Effector memory CD8-positive, alpha-beta T cell (primary cell): ENCODE results near the gene BHMT2.

Experiments used
- ATAC-seq: fragments of 150-1000 bp; cut with Tn5 transposase; replicated peaks from 2 replicates; pipeline ENCODE4 v1.10.0; 2021; ENCODE audit warnings: mild to moderate bottlenecking, moderate library complexity
- DNase-seq, 3 experiments: peaks; one replicate each; pipeline ENCODE4 v3.0.0; 2021
- H3K27ac Mint-ChIP-seq, 2 donors: one replicate each; pipeline ENCODE4 v1.8.0; 2022; ENCODE audit warnings: mild to moderate bottlenecking in 2 of 2, mixed read lengths in 2 of 2, moderate library complexity in 2 of 2
- H3K27me3 Mint-ChIP-seq, 2 donors: one replicate each; pipeline ENCODE4 v1.8.0; 2022; ENCODE audit warnings: mixed read lengths in 2 of 2
- H3K36me3 Mint-ChIP-seq: one replicate; pipeline ENCODE4 v1.8.0; 2022; ENCODE audit warnings: mild to moderate bottlenecking, moderate library complexity, mixed read lengths; ENCODE audit not compliant: insufficient read depth
- H3K4me1 Mint-ChIP-seq, 2 donors: one replicate each; pipeline ENCODE4 v1.8.0; 2022; ENCODE audit warnings: low read depth in 2 of 2, mixed read lengths in 2 of 2
- H3K4me3 Mint-ChIP-seq, 2 donors: one replicate each; pipeline ENCODE4 v1.8.0; 2022; ENCODE audit warnings: mild to moderate bottlenecking in 2 of 2, mixed read lengths in 2 of 2, moderate library complexity in 2 of 2
- H3K9me3 Mint-ChIP-seq, 2 donors: one replicate each; pipeline ENCODE4 v1.8.0; 2022; ENCODE audit warnings: mixed read lengths in 2 of 2

The BHMT2 gene

DNA sequence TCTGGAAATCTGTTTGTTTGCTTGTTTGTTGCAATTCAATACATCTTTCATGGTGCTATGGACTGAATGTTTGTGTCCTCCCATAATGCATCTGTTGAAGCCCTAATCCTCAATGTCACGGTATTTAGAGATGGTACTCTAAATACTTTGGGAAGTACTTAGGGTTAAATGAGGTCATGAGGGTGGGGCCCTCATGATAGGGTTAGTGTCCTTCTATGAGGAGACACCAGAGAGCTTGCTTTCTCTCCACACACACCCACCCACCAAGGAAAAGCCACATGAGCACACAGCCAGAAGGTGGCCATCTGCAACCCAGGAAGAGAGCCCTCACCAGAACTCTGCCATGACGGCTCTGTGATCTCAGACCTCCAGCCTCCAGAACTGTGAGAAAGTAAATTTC, 32.8 kb upstream of the BHMT2 start:
- no peak for ATAC-seq
- Mint-ChIP-seq H3K27ac (no peak overlapping the region), H3K9me3 (no peaks in the 10 kb centered on the region), H3K4me3 (no peak overlapping the region), H3K4me1 (no peaks in the 10 kb centered on the region), H3K27me3 (no peaks in the 10 kb centered on the region), H3K36me3 (no peaks in the 10 kb centered on the region)
- DNase-seq = no peak

GRCh38 chr5:79042188-79042587, 27.4 kb upstream of the BHMT2 start:
- Mint-ChIP-seq H3K36me3 (no peaks in the 10 kb centered on the region), H3K4me3 (no peak overlapping the region), H3K4me1 (no peaks in the 10 kb centered on the region), H3K9me3 (no peaks in the 10 kb centered on the region), H3K27ac (no peak overlapping the region), H3K27me3 (peaks cover 10 to 25% of the 10 kb centered on the region in 2 donors)
- ATAC-seq (no peak), DNase-seq (no peak)

DNA sequence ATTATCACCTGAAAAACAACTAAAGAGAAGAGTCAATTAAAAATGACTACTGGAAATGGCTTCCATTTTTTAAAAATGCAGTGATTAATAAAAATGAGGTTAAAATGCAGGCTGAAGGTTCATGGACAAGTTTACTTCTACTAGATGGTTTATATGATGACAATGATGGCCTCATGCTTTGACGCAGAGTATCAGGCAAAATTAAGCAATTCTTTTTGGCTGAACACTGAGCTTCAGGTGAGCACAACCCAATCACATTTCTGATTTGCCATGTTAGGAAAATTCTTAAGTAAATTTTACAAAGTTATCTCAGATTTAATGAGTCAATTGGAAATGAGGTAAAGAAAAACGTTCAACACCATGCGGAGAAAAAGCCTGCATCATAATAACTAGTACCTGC, 22.4 kb upstream of the BHMT2 start:
- Mint-ChIP-seq H3K36me3 (no peaks in the 10 kb centered on the region), H3K27me3 (peaks cover 18 to 43% of the 10 kb centered on the region in 2 donors), H3K4me3 (no peak overlapping the region), H3K4me1 (no peaks in the 10 kb centered on the region), H3K27ac (no peak overlapping the region), H3K9me3 (no peaks in the 10 kb centered on the region)
- no peak for ATAC-seq
- DNase-seq = no peak

GRCh38 chr5:79048437-79048836, 21.1 kb upstream of the BHMT2 start:
- ATAC-seq (no peak), DNase-seq (no peak)
- peaks cover 22 to 43% of the 10 kb centered on the region in 2 donors for H3K27me3 Mint-ChIP-seq
- H3K4me3 Mint-ChIP-seq = no peak overlapping the region
- no peaks in the 10 kb centered on the region for H3K36me3 Mint-ChIP-seq
- H3K27ac Mint-ChIP-seq = no peak overlapping the region
- H3K4me1 Mint-ChIP-seq = no peaks in the 10 kb centered on the region
- no peaks in the 10 kb centered on the region for H3K9me3 Mint-ChIP-seq

GRCh38 chr5:79050498-79050897, 19.1 kb upstream of the BHMT2 start:
- no peak for ATAC-seq
- no peak for DNase-seq
- Mint-ChIP-seq H3K4me1 (peaks cover 0 to 2% of the 10 kb centered on the region in 2 donors), H3K27ac (no peak overlapping the region), H3K27me3 (peaks cover 32 to 43% of the 10 kb centered on the region in 2 donors), H3K9me3 (no peaks in the 10 kb centered on the region), H3K36me3 (no peaks in the 10 kb centered on the region), H3K4me3 (no peak overlapping the region)

- peaks cover 0 to 2% of the 10 kb centered on the region in 2 donors for H3K4me1 Mint-ChIP-seq
- no peak overlapping the region for H3K27ac Mint-ChIP-seq
- H3K4me3 Mint-ChIP-seq = no peak overlapping the region
- H3K9me3 Mint-ChIP-seq = no peaks in the 10 kb centered on the region
- DNase-seq (no peak), ATAC-seq (no peak)
- H3K36me3 Mint-ChIP-seq = no peaks in the 10 kb centered on the region
- H3K27me3 Mint-ChIP-seq = peaks cover 21 to 29% of the 10 kb centered on the region in 2 donors
These were observed 16.2 kb upstream of the BHMT2 start for GRCh38 chr5:79053321-79053720.

DNA sequence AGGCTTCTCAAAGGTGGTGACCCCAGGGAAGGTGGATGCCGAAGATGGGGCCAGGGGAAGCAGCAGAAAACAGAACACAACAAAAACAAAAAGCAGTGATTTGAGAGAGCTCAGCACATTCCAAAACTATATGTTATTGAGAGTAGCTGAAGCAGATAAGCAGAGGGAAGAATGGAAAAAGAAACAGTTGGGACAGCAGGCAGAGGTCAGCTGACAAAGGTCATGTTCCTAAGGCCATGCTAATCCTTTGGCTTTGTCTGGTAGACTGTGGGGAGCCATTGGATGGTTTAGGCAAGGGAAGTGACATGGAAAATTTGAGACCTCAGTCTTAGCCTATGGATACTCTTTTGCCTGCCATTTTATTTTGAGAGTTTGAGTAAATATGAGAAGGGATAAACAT, 14.6 kb upstream of the BHMT2 start:
- no peaks in the 10 kb centered on the region for H3K36me3 Mint-ChIP-seq
- H3K4me3 Mint-ChIP-seq = no peak overlapping the region
- DNase-seq (no peak), ATAC-seq (no peak)
- no peak overlapping the region for H3K27ac Mint-ChIP-seq
- no peaks in the 10 kb centered on the region for H3K9me3 Mint-ChIP-seq
- H3K27me3 Mint-ChIP-seq = peaks cover 13 to 31% of the 10 kb centered on the region in 2 donors
- peaks cover 0 to 2% of the 10 kb centered on the region in 2 donors for H3K4me1 Mint-ChIP-seq

- Mint-ChIP-seq H3K4me1 (peaks cover 0 to 2% of the 10 kb centered on the region in 2 donors), H3K27ac (no peak overlapping the region), H3K36me3 (no peaks in the 10 kb centered on the region), H3K27me3 (peaks cover 24 to 39% of the 10 kb centered on the region in 2 donors), H3K9me3 (no peaks in the 10 kb centered on the region), H3K4me3 (no peak overlapping the region)
- DNase-seq (no peak), ATAC-seq (no peak)
These were observed 12.7 kb upstream of the BHMT2 start for GRCh38 chr5:79056847-79057246.

DNA sequence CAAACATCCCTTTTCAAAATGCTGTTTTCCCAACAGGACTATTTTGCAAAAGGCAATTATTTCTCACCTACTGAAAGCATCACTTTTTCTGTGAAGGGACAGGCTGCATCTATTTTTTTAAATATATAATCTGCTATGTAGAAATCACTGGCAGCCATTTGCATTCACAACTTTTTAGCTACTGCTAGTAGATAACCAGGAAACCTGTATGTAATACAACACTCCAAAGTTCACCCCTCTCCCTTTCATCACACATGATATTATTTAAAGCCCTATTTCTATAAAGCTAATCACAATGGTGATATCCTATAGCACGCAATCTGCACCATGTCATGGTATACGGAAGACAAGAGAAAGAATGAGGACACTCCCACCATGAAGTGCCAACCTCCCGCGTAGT, 9.9 kb upstream of the BHMT2 start:
- Mint-ChIP-seq H3K9me3 (no peaks in the 10 kb centered on the region), H3K36me3 (no peaks in the 10 kb centered on the region), H3K4me3 (no peak overlapping the region), H3K27me3 (peaks cover 30 to 36% of the 10 kb centered on the region in 2 donors), H3K4me1 (peaks cover 0 to 2% of the 10 kb centered on the region in 2 donors), H3K27ac (no peak overlapping the region)
- DNase-seq (no peak), ATAC-seq (no peak)

GRCh38 chr5:79062436-79062835, 7.1 kb upstream of the BHMT2 start:
- Mint-ChIP-seq H3K27me3 (peaks cover 30 to 39% of the 10 kb centered on the region in 2 donors), H3K4me1 (no peaks in the 10 kb centered on the region), H3K27ac (no peak overlapping the region), H3K9me3 (no peaks in the 10 kb centered on the region), H3K36me3 (peaks cover 2% of the 10 kb centered on the region), H3K4me3 (no peak overlapping the region)
- DNase-seq (no peak), ATAC-seq (no peak)

DNA sequence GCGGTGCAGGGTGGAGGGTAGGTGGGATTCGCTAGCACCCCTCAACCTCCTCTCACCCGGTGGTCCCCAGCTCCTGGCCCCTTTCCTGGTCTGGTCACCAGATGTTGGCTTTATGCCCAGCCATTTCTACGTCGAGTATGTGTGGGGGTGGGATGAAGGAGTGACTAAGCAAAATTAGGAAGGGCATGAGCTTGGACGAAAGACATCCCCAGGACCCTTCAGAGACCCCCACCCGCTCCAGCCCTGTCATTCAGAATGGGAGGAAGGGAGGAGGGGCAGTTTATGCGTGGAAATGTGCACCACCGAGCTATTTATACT, 742 bp downstream of the BHMT2 start:
- Mint-ChIP-seq H3K4me3 (no peak overlapping the region), H3K36me3 (peaks cover 2% of the 10 kb centered on the region), H3K27me3 (peaks cover 16 to 62% of the 10 kb centered on the region in 2 donors), H3K27ac (no peak overlapping the region), H3K4me1 (peaks cover 0 to 1% of the 10 kb centered on the region in 2 donors), H3K9me3 (no peaks in the 10 kb centered on the region)
- no peak for DNase-seq
- ATAC-seq = no peak

GRCh38 chr5:79074641-79075040, 5.1 kb downstream of the BHMT2 start:
- H3K4me1 Mint-ChIP-seq = no peaks in the 10 kb centered on the region
- no peak overlapping the region for H3K4me3 Mint-ChIP-seq
- H3K36me3 Mint-ChIP-seq = no peaks in the 10 kb centered on the region
- no peak for DNase-seq
- no peak for ATAC-seq
- peaks cover 6 to 51% of the 10 kb centered on the region in 2 donors for H3K27me3 Mint-ChIP-seq
- H3K9me3 Mint-ChIP-seq = no peaks in the 10 kb centered on the region
- H3K27ac Mint-ChIP-seq = no peak overlapping the region

DNA sequence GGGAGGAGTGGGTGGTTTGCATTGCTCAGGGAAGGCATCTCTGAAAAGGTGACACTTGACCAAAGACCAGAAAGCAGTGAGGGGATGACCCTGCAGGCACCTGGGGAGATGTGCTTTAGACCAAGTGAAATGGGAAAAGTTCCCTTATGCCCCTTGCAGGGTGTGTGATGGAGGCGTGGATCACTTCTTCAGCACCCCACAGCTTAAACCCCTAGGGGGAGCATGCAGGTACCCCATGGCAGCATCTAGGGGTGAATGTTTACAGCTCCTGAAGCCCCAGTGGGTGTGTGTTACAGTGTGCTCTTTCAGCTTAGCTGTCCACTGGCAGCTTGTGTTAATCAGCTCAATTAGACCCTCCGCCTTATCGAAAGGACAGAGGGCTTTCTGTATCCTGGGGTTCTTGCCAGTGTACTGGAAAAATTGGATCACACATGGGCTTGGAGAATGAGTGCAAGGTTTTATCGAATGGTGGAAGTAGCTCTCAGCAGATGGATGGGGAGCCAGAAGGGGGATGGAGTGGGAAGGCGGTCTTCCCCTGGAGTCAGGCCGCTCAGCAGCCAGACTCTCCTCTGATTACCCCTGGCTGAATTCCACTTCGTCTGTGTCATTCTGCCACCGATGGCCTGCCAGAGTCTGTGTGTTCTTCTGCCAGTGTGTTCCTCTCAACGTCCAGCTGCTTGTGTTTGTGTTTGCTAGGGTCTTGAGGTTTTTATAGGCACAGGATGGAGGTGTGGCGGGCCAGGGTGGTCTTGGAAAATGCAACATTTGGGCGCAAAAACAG, 6.3 kb downstream of the BHMT2 start:
- no peaks in the 10 kb centered on the region for H3K9me3 Mint-ChIP-seq
- DNase-seq = no peak
- H3K4me1 Mint-ChIP-seq = no peaks in the 10 kb centered on the region
- no peak for ATAC-seq
- H3K4me3 Mint-ChIP-seq = no peak overlapping the region
- H3K27ac Mint-ChIP-seq = no peak overlapping the region
- no peaks in the 10 kb centered on the region for H3K36me3 Mint-ChIP-seq
- peaks cover 5 to 40% of the 10 kb centered on the region in 2 donors for H3K27me3 Mint-ChIP-seq

DNA sequence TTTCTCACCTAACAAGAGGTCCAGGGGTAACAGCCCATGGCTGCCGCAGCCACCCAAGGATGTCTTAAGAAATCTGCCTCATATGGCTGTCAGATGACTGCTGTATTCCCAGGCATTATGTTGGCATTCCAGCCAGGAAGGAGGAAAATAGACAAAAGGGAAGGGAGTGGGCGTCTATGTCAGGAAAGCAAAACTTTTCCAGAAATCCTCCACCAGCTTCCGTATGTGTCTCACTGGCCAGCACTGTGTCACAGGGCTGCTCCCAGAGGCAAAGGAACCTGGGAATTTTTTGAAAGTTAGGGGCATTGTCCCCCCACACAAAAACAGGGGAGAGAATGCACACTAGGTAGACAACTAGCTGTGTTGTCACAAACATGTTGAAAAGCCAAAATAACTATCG, 7.3 kb downstream of the BHMT2 start:
- no peak overlapping the region for H3K4me3 Mint-ChIP-seq
- no peaks in the 10 kb centered on the region for H3K4me1 Mint-ChIP-seq
- H3K27ac Mint-ChIP-seq = no peak overlapping the region
- H3K36me3 Mint-ChIP-seq = no peaks in the 10 kb centered on the region
- no peak for ATAC-seq
- no peaks in the 10 kb centered on the region for H3K9me3 Mint-ChIP-seq
- peaks cover 0 to 40% of the 10 kb centered on the region in 2 donors for H3K27me3 Mint-ChIP-seq
- DNase-seq = no peak
